HK-2 (cell line): ENCODE measurements around the gene PHPT1.
"Not testable (repeated sequence)": the region's sequence is repeated elsewhere in the genome, so short reads cannot be mapped to it uniquely, and the experiment has no call there.

ENCODE experiments used
- DNase-seq: peaks from one replicate; pipeline ENCODE4 v3.0.0-alpha.2; 2018; ENCODE audit not compliant: unreplicated experiment

The PHPT1 gene

DNA sequence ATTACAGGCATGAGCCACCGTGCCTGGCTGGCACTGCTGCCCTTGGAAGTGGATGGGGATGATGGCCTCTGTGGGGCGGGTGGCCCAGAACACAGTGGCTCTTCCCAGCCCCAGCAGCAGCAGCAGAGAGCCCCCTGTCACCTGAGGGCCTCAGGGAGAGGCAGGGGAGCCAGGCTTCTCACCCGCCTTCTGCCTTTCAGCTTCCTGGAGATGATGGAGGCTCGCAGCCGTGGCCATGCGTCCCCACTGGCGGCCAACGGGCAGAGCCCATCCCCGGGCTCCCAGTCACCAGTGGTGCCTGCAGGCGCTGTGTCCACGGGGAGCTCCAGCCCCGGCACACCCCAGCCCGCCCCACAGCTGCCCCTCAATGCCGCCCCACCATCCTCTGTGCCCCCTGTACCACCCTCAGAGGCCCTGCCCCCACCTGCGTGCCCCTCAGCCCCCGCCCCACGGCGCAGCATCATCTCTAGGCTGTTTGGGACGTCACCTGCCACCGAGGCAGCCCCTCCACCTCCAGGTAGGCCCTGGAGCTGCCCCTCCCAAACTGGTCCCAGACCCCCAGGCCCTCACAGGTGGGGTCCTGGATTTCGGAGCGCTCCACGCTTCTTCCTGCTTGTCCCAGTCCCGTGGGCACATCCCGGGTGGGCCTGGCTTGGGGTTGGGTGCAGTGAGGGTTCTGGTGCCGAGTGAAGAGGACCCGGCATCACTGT is 11.9 kb upstream of the PHPT1 start:
- DNase-seq: peak; percentile 13

GRCh38 chr9:136837856-136838277 is 11.3 kb upstream of the PHPT1 start:
- DNase-seq: peak; percentile 16

GRCh38 chr9:136838314-136839228 is 10.6 kb upstream of the PHPT1 start:
- peak; percentile 50 for DNase-seq

DNA sequence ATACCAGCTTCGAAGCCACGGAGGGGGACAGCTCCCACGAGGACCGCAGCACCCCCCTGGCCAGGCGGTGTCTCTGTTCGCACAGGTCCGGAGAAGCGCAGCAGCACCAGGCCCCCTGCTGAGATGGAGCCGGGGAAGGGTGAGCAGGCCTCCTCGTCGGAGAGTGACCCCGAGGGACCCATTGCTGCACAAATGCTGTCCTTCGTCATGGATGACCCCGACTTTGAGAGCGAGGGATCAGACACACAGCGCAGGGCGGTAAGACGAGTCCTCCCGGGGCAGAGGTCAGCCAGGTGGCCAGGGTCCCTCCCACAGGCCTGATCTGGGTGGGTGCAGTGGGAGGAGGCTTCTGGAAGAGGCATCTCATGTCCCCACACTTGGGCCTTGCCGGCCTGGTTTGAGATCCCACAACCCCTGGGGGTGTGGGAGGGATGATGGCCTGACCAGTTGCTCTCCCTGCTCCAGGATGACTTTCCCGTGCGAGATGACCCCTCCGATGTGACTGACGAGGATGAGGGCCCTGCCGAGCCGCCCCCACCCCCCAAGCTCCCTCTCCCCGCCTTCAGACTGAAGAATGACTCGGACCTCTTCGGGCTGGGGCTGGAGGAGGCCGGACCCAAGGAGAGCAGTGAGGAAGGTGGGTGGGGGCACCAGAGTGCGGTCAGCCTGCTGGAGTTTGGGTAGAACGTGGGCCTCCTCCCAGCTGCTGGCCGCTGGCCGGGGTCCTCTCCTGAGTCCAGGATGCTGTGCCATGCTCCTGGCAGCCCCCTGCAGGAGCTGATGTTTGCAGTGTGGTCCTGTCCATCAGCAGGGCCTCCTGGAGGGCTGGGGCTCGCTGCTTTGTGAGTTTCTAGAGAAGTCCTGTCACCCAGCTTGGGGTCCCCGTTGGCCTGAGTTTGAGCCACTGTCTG is 9.7 kb upstream of the PHPT1 start:
- DNase-seq: peak; percentile 28

GRCh38 chr9:136840140-136840876 is 8.9 kb upstream of the PHPT1 start:
- peak; percentile 42 for DNase-seq

- DNase-seq: peak; percentile 87
Observed at GRCh38 chr9:136840877-136841645, 8.1 kb upstream of the PHPT1 start.

GRCh38 chr9:136841646-136842379 is 7.4 kb upstream of the PHPT1 start:
- DNase-seq: not testable (repeated sequence)

- DNase-seq: peak; percentile 76
Observed at GRCh38 chr9:136842380-136842948, 6.7 kb upstream of the PHPT1 start, which contains the start of gene AJM1. Gene AJM1, plus strand, starts transcription at chr9:136842478. Its CDS starts 1,937 bp downstream, at chr9:136844415.

DNA sequence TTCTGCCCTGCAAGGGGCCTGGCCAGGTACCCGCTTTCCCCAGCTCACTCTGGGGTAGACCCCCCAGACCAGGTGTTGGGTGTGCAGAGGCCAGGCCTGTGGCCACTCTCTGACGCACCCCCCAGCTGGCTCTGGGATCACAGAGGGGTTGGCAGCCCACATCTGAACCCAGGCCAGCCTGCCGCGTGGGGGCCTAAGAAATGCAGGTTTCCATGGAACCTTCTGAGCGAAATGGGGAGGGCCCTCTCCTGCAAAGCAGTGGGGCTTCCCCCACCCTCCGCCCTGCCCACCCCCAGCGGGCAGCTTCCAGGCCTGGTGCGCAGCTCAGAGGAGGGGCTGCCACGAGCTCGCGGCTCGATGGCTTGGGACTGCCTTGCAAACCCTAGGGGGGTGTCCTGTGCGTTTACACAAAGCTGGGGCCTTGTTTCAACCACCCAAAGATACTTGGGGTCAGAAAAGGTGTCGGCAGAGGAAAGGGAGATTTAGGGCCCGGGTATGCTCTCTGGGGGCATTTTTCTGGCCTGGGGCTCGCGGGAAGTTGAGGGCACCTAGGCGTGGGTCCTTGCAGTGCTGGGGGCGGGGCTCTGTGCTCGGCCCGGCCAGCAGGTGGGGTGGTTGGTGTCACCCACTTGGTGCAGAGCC is 5.9 kb upstream of the PHPT1 start:
- DNase-seq: not testable (repeated sequence)

DNA sequence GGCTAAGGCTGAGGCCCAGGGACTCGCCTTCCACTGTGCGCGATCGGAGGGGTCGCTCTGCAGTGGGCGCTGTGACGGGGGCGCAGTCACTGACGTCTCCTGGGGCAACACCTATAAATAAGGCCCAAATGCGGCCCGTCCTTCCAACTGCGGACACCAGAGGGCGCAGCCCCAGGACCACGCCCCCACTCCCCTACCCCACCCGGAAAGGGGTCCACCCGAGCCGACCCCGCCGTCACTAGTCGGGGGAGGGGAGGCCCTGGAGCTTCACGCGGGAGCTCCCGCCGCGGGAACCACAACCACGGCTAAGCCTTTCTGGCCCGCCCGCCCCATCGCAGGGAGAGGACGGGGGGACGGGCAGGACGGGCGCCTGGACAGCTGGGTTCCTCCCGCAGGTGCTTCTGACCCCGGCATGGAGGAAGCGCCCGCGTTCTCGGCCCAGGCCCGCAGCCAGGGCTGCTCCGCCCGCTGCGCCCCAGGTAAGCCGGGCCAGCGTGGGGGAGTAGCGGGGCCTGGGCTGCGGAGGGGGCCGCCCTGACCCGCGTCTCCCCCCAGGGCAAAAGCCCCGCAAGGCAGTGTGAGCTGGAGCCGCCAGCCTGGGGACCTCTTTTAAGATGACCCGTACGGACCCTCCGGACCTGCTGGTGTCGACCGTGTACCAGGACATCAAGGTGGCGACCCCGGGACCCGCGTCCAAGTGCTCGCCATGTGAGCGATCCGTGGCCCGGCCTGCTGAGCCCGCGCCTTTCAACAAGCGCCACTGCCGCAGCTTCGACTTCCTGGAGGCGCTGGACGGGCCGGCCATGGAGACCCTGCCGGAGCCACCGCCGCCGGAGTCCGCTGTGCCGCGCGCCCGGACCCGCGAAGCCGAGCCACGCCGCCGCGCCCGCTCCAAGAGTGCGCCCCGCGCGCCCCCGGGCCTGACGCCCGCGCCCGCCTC is 5.1 kb upstream of the PHPT1 start:
- peak; percentile 30 for DNase-seq

- no peak for DNase-seq
Observed at GRCh38 chr9:136844761-136845464, 4.3 kb upstream of the PHPT1 start.

GRCh38 chr9:136845465-136846260 is 3.5 kb upstream of the PHPT1 start:
- DNase-seq: no peak

DNA sequence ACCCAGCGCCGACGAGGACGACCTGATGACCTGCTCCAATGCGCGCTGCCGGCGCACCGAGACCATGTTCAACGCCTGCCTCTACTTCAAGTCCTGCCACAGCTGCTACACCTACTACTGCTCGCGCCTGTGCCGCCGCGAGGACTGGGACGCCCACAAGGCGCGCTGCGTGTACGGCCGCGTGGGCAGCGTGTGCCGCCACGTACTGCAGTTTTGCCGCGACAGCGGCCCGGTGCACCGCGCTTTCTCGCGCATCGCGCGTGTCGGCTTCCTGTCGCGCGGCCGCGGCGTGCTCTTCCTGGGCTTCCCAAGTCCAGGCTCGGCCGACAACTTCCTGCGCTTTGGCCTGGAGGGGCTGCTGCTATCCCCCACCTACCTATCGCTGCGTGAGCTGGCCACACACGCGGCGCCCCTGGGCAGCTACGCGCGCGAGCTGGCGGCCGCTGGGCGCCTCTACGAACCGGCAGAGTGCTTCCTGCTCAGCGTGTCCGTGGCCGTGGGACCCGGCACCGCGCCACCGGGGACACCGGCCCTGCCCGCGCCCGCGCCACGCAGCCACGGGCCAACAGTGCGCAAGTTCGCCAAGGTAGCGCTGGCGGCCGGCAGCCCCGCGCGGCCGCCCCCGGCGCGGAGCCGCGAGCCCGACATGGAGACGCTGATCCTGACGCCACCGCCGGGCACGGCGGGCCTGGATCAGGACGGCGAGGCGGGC is 2.7 kb upstream of the PHPT1 start:
- no peak for DNase-seq

GRCh38 chr9:136847088-136847825 is 2.0 kb upstream of the PHPT1 start:
- DNase-seq: peak; percentile 96
